ENCODE measurements around the gene TTLL11. TPM values are rescaled to one million over a fixed set of nuclear protein-coding genes. Genes with fewer than 3 reads are reported as not detected.

Gene TTLL11
- total RNA-seq, 2 donors from 2014 or later: 0.39 to 2.1 TPM

DNA sequence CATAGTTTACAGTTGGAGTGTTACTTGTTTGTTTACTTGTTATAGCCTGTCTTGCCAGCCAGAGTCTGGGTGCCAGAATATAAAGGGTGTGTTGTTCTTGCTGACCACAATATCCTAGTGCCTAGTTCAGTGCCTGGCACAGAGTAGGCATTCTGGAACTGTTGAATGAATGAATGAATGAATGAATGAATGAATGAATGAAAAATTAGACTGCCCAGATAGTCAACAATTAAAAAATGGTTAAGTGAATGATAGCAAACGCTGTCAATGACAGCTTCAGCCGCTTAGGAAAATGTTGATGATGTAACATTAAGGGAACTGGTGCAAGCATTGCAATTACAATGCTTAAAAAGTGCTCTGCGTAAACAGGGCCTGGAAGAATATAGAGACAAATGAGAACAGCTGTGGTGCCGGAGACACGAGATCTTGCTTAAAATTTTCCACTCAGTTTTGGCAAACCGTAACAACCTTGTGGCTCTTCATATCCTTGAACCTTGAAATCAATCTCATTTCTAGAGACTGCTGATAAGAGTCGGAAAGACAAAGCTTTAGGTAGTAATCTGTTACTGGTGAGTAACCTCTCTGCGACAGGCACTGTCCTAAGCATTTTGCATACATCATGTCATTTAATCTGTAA is 4.7 kb upstream of the TTLL11 start:
- H3K27ac Mint-ChIP-seq: no peak overlapping the region
- H3K9me3 Mint-ChIP-seq: no peaks in the 10 kb centered on the region
- DNase-seq (ENCODE audit: low spot score in 2 of 2): no peak
- no peak for ATAC-seq
- H3K36me3 Mint-ChIP-seq: no peaks in the 10 kb centered on the region

DNA sequence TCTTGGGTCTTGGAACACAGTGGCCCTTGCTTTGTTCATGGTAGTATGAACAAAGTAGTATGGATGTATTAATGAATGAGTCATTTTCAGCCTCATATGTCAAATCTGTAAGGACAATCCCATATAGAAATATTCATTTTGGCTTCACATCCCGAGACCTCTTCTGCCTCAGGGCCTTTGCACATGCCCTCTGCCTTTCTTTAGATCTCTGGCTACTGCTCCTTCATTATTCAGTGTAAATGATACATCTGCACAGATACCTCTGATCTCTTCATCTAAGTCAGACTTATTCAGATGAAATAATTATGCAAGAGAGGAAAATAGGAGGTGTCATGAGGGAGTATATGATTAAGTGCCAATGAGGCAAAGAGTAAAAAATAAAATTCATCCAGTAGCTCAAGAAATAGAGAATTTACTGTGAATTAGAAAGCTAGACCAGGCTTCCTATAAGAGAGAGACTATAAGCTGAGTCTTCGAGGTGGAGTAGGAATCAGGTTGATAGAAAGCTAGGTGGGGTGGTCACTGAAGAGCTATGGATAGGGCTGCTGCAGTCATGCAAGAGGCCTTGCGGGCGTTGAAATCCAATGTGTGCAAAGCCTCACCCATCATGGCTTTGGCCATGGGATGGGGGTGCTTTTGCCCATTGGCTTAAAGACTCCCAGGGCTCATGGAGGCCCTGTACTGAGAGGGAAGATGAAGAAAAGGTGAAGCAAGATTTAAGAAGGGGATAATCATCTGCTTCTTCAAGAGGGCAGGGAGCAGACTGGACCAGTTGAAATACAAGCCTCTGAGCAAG is 3.7 kb upstream of the TTLL11 start:
- Mint-ChIP-seq H3K9me3 (no peaks in the 10 kb centered on the region), H3K36me3 (peaks cover 0 to 5% of the 10 kb centered on the region in 2 donors), H3K27ac (no peak overlapping the region)
- ATAC-seq (no peak), DNase-seq (ENCODE audit: low spot score in 2 of 2) (no peak)

DNA sequence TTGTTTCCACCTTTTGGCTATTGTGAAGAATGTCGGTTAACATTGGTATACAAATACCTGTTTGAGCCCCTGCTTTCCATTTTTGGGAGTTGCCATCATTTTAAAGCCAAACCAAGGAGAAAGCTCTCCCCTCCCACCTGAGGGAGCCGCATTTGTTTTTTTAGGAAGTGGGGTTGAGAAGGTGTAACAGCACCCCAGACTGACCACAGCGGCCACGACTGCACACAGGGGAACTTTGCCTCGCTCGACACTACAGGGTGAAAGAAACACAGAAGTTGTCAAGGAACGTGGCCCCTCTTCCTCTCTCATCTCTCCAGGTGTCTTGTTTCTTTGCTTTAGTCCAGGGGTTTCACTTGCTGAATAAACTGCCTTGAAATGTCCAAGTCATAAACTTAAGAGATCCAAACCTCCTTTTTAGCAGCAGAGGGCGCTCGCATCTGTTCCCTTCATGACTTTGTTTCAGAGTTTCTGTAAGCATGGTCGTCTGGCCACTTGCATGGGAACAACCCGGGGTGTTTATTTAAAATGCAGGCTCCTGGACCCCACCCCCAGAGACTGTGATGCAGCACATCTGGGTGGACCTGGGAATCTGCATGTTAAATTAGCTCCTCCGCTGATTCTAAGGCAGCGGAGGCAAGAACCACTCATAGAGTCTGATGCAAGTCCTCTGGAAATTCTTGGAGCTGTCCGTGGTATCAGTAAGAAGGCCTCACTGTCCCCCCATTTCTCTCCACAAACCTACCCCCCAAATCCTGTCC is 2.1 kb upstream of the TTLL11 start:
- Mint-ChIP-seq H3K9me3 (no peaks in the 10 kb centered on the region), H3K36me3 (peaks cover 0 to 5% of the 10 kb centered on the region in 2 donors), H3K27ac (no peak overlapping the region)
- DNase-seq (ENCODE audit: low spot score in 2 of 2): peak in 1 of 2 donors; percentile 57
- no peak for ATAC-seq

DNA sequence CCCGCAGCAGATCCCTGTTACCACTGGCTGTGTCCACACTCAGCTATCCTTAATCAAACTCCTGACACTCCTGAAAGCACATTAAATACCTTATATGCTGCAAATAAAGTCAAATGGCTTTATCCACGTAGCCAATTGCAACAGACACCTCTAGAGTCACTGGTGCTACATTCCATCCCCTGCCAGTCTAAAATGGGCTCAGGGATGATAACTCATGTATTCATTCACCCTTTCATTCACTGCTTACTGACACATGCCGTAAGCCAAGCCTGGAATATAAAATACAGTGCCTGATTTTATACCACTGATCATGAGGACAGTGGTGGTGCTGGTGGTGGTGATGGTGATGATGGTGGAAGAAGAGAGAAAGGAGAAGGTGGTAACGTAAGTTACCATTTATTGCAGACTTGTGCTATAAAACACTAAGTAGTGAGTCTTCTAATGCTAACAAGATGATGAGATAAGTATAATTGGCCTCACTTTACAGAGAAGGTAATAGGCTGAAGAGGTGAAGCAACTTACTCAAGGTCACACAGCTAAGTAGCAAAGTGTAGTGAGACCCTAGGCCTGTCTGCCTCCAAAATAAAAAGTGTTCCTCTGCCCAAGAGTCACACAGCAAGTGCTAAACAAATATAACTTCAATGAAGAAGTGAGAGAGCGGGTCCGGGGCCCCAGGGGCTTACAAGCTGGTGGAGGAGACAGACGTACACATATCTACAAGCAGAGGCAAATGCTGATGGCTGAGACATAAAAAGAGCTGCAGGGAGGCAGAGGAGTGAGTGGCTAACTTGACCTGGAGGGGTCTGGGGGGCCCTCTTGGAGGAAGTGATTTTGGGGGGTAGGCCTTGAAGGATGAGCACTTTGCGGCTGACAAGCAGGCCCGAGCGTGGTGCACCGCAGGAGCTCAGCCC is 1.2 kb downstream of the TTLL11 start:
- H3K36me3 Mint-ChIP-seq: peaks cover 0 to 5% of the 10 kb centered on the region in 2 donors
- H3K27ac Mint-ChIP-seq: peak overlapping the region; percentile 38 to 84
- ATAC-seq (no peak), DNase-seq (ENCODE audit: low spot score in 2 of 2) (no peak)
- H3K9me3 Mint-ChIP-seq: no peaks in the 10 kb centered on the region

DNA sequence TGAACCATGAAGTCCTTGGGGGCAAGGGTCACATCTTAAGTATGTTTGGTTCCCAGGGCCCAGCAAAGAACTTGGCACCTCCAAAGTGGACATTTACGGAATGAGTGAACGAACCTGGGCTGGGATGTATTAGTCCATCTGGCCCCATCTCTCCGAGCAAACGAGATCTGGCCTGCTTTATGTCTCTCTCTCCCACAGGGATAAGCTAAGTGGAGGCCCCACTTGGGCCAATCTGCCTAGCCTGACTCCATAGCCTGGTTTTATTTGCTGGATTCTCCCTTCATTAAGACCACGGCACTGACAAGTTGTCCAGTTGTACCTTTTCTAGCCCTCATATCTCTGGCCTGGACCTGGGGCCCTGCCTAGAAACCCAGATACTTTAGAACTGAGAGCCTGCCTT is 2.1 kb downstream of the TTLL11 start:
- peaks cover 0 to 5% of the 10 kb centered on the region in 2 donors for H3K36me3 Mint-ChIP-seq
- no peak overlapping the region for H3K27ac Mint-ChIP-seq
- DNase-seq (ENCODE audit: low spot score in 2 of 2) (no peak), ATAC-seq (no peak)
- H3K9me3 Mint-ChIP-seq: no peaks in the 10 kb centered on the region

DNA sequence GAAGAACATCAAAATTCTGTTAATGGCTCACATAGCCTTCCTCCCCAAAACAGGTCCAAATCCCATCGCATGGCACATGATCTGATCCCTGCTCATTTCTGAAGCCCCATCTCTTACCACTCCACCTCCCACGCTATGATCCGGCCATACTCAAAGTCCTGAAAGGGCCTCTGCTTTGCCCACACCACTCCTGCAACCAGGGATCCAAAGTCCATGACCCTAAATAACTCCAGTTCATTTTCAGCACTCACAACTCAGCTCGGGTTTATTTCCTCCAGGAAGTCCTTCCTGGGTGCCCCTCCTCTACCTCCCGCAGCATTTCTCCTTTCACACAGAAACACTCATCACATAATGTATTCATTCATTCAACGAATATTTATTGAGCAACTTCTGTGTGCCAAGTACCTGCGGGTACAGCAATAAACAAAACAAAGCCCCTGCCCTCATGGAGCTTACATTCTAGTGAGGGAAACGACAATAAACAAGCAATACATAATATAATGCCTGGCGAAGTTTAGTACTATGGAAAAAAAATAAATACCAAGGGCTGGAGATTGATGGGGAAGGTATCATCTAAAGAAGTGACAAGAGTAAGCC is 2.7 kb downstream of the TTLL11 start:
- H3K27ac Mint-ChIP-seq: no peak overlapping the region
- no peaks in the 10 kb centered on the region for H3K9me3 Mint-ChIP-seq
- H3K36me3 Mint-ChIP-seq: peaks cover 0 to 5% of the 10 kb centered on the region in 2 donors
- DNase-seq (ENCODE audit: low spot score in 2 of 2) (no peak), ATAC-seq (no peak)

DNA sequence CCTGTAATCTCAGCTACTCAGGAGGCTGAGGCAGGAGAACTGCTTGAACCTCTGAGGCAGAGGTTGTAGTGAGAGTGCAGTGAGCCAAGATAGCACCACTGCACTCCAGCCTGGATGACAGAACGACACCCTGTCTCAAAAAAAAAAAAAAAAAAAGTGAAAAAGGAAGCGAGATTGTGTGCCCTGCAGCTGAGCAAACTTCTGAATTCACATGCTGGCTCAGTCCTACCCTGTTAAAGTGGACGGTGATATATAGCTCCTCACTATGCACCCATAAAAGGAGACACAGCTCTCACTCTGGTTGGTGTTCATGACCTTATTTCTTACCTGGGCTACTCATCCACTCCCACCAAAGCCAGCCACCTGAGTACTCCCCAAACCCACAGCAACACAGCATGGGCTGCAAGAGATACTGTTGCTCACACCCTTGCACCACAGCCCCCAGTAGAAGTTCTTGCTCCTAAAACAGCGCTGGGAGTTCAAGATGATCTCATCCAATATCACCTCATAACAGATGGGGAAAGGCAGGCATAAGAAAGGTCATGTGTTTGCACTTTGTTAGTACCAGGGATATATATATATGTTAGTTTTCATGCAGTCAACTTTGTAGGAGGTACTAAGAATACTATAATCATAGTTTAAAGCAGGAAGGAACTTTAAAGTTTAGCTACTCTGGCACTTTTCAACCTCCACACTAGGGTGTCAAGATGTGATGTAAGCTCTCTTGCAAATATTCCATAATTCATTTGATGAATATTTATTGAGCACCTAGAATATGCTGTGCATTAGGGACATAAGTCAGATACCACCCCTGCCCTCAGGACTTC is 4.0 kb downstream of the TTLL11 start:
- ATAC-seq: no peak
- Mint-ChIP-seq H3K36me3 (peaks cover 0 to 5% of the 10 kb centered on the region in 2 donors), H3K9me3 (no peaks in the 10 kb centered on the region)

DNA sequence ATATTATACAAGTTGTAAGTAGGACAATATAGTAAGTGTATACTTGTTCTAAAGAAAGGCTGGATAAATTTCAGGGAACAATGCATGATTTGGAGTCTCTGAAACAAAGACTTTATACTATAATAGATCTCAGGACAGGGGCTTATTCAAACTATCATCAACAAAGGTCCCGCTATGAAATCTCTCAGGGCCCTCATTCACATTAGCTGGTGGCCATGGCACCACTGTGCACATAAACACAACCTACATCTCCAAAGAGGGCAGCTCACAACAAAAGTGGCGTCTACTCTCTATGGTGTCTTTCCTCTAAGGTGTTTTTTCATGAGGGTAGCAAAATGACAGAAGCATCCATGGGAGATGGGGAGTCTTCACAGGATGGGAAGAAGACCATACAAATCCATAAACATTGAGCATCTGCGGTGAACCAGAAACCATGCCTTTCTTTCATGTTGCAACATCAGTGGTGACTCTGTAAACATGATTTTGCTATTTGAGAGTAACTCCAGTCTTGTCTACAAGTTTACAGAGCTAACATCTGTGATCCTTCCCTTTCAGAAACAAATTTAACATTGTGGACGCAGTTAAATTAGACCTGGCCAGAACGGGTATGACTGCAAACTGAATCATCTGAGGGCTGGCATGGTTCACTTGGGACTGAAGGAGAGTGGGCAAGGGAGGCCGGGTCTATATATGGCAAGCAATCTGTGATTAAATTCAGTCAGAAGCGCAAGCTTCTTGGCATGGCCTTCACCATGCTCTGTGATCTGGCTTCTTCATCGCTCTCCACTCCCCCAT is 5.5 kb downstream of the TTLL11 start:
- no peak for ATAC-seq
- Mint-ChIP-seq H3K27ac (no peak overlapping the region), H3K36me3 (peaks cover 0 to 5% of the 10 kb centered on the region in 2 donors), H3K9me3 (no peaks in the 10 kb centered on the region)
- DNase-seq (ENCODE audit: low spot score in 2 of 2): no peak

More for the DNA sequence above, 4.0 kb downstream of the TTLL11 start:
- DNase-seq (ENCODE audit: low spot score in 2 of 2): no peak
- H3K27ac Mint-ChIP-seq: no peak overlapping the region

DNA sequence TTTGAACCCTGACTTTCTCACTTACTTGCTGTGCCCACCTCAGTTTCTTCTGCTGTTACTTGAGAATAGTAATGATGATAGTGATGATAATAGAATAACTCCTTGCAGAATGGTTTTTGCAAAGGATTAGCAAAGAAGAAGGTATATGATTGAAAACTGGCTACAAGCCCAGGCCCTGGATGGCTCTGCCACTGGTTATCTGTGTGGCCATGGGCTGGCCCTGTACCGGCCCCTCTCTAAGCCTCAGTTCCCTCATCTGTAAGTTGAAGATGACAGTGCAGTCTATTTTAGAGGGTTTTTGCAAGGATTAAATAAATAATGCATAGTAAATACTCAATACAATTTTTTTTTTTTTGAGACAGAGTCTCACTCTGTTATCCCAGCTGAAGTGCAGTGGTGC is 6.2 kb downstream of the TTLL11 start:
- no peak for DNase-seq (ENCODE audit: low spot score in 2 of 2)
- Mint-ChIP-seq H3K27ac (no peak overlapping the region), H3K9me3 (no peaks in the 10 kb centered on the region), H3K36me3 (peaks cover 0 to 1% of the 10 kb centered on the region in 2 donors)
- no peak for ATAC-seq

DNA sequence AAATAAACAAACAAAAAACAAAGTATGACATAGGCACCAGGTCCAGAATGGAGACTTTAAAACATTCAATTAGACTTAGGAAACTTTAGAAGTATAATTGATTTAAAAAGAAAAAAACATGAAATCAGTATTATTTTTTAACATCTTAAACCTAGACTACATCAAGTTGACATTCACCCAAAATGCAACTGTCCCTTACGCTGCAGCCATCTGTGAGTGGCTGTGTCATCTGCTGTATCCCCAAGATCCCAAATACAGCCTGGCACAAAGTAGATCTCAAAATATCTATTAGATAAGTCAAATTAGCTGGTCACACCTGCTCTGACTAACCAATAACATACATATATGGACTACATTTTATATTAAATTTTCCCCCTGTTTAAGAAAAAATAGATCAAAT is 7.8 kb downstream of the TTLL11 start:
- no peaks in the 10 kb centered on the region for H3K9me3 Mint-ChIP-seq
- no peak overlapping the region for H3K27ac Mint-ChIP-seq
- ATAC-seq (no peak), DNase-seq (ENCODE audit: low spot score in 2 of 2) (no peak)
- H3K36me3 Mint-ChIP-seq: no peaks in the 10 kb centered on the region

DNA sequence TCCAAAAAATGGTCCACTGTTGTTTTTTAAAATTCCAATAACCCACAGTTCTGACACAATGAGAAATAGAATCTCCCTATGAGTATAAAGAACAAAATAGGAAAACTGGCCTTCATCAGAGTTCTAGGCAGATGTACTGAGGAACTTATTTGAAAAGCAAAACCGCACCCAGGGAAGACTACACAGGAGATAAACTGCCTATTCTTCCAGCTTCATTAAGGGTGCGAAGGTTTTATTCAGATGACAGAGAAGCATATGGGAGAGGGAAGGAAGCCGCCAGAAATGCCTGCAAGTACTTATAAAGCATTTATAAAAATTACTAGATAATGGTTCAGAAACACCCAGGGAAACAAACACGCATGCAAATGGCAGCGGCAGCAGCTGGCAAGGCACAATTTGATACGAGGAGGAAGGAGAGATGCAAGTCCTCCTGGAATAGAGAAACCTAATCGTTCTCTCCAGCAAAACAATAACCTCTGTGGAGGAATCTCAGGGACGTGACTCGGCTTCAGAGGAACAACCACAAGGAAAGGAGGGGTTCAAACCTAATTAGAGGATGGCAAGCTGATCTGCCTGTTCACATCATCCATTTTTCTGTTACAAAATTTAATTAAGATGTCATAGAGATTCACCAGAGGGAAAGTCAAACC is 9.0 kb downstream of the TTLL11 start:
- ATAC-seq (no peak), DNase-seq (ENCODE audit: low spot score in 2 of 2) (no peak)
- H3K9me3 Mint-ChIP-seq: no peaks in the 10 kb centered on the region
- H3K36me3 Mint-ChIP-seq: no peaks in the 10 kb centered on the region
- H3K27ac Mint-ChIP-seq: no peak overlapping the region

DNA sequence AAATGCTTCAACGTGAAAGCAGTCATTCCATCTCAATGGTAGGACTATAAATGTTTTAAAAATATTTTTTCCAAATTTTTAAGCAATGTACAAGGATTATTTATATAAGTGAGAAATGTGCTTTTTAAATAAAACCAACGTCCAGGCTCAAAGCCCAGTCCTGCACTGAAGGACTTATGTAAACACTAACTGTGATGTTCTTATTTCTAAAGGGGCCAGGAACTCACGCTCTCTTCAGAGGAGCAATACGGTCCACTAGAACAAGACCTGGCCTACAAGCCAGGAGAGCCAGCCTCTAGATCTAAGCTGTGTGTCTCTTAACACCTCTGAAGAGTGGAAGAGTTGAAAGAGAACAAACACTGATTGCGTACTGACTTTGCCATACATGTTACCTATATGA is 12.1 kb downstream of the TTLL11 start:
- H3K9me3 Mint-ChIP-seq: peaks cover 5 to 12% of the 10 kb centered on the region in 2 donors
- ATAC-seq: no peak
- H3K27ac Mint-ChIP-seq: no peak overlapping the region
- H3K36me3 Mint-ChIP-seq: peaks cover 17 to 23% of the 10 kb centered on the region in 2 donors
- no peak for DNase-seq (ENCODE audit: low spot score in 2 of 2)

DNA sequence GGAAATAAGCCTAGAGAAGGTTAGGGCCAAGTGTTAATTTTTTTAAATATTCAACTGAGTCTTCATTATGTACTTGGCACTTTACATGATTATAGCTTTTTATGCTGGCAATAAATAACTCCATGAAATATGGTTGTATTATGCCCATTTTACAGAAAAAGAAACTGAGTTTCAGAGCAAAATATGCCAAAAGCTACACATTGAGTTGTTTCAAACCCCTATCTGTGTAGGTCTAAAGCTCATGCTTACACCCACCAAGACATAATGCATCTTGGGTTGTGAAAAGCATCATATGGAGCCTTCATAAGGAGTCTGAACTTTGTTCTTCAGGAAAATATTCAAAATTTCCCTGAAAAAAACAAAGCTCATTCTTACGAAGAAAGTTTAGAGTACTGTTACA is 14.6 kb downstream of the TTLL11 start:
- no peak overlapping the region for H3K27ac Mint-ChIP-seq
- no peak for ATAC-seq
- peaks cover 17 to 23% of the 10 kb centered on the region in 2 donors for H3K36me3 Mint-ChIP-seq
- no peak for DNase-seq (ENCODE audit: low spot score in 2 of 2)
- peaks cover 5 to 12% of the 10 kb centered on the region in 2 donors for H3K9me3 Mint-ChIP-seq

DNA sequence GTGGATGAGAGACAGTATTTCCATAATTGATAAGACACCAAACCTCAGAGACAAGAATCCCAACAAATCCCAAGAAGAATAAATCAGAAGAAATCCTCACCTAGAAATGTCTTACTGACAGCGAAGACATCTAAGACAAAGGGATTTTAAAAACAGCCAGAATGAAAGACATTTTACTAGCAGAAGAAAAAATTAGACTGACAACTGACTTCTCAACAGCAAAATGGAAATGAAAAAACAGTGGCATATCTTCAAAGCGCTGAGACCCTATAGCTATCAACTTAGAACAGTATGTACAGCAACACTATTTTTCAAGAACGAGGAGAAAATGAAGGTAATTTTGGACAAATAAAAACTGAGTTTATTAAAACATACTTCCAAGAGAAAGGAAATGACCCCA is 16.3 kb downstream of the TTLL11 start:
- no peak for ATAC-seq
- H3K36me3 Mint-ChIP-seq: peaks cover 17 to 23% of the 10 kb centered on the region in 2 donors

More for the DNA sequence above, 16.3 kb downstream of the TTLL11 start:
- no peak overlapping the region for H3K27ac Mint-ChIP-seq
- peaks cover 5 to 12% of the 10 kb centered on the region in 2 donors for H3K9me3 Mint-ChIP-seq
- DNase-seq (ENCODE audit: low spot score in 2 of 2): no peak
